Measurements from ENCODE around the gene FOXA2.
"Not testable (repeated sequence)": the region's sequence is repeated elsewhere in the genome, so short reads cannot be mapped to it uniquely, and the experiment has no call there.

The FOXA2 gene

GRCh38 chr20:22584522-22584921, at the start of gene FOXA2:
FOXA2 (minus strand) TSS chr20:22584572; CDS start chr20:22584278, 294 bp downstream.
- DNase-seq, result peak; percentile 96 to 97

GRCh38 chr20:22630701-22631100, 46.3 kb upstream of the FOXA2 start:
- DNase-seq, result peak; percentile 79 to 96

GRCh38 chr20:22629927-22630326, 45.6 kb upstream of the FOXA2 start:
- peak in 1 of 2 experiments; percentile 15 for DNase-seq

- DNase-seq, result no peak
These were observed 45.1 kb upstream of the FOXA2 start for GRCh38 chr20:22629447-22629846.

- no peak for DNase-seq
These were observed 42.1 kb upstream of the FOXA2 start for GRCh38 chr20:22626496-22626895.

GRCh38 chr20:22623211-22623610, 38.8 kb upstream of the FOXA2 start:
- peak in 1 of 2 experiments; percentile 15 for DNase-seq

GRCh38 chr20:22620342-22620741, 36.0 kb upstream of the FOXA2 start:
- no peak for DNase-seq

- no peak for DNase-seq
These were observed 35.4 kb upstream of the FOXA2 start for GRCh38 chr20:22619806-22620205.

GRCh38 chr20:22619272-22619671, 34.9 kb upstream of the FOXA2 start:
- DNase-seq, result no peak

GRCh38 chr20:22617160-22617559, 32.8 kb upstream of the FOXA2 start:
- DNase-seq, result no peak

GRCh38 chr20:22616551-22616950, 32.2 kb upstream of the FOXA2 start:
- DNase-seq, result no peak

GRCh38 chr20:22615425-22615824, 31.1 kb upstream of the FOXA2 start:
- no peak for DNase-seq

GRCh38 chr20:22611636-22612035, 27.3 kb upstream of the FOXA2 start:
- DNase-seq, result no peak

GRCh38 chr20:22607695-22608094, 23.3 kb upstream of the FOXA2 start:
- no peak for DNase-seq

GRCh38 chr20:22604815-22605214, 20.4 kb upstream of the FOXA2 start:
- no peak for DNase-seq

GRCh38 chr20:22601361-22602141, 17.2 kb upstream of the FOXA2 start:
- no peak for DNase-seq

- not testable (repeated sequence) for DNase-seq
These were observed 14.9 kb upstream of the FOXA2 start for GRCh38 chr20:22599258-22599657.

- no peak for DNase-seq
These were observed 12.9 kb upstream of the FOXA2 start for GRCh38 chr20:22597303-22597702.

GRCh38 chr20:22590662-22591061, 6.3 kb upstream of the FOXA2 start:
- no peak for DNase-seq

GRCh38 chr20:22586645-22587310, 2.4 kb upstream of the FOXA2 start:
- peak; percentile 66 to 70 for DNase-seq

- DNase-seq, result peak in 1 of 2 experiments; percentile 42
These were observed 1.6 kb upstream of the FOXA2 start for GRCh38 chr20:22585786-22586493.

GRCh38 chr20:22584922-22585785, 782 bp upstream of the FOXA2 start:
- peak; percentile 67 to 82 for DNase-seq

Measured in NCI-H2081 (cell line).